HepG2 (cell line): ENCODE data around the gene ZMYND19. TPM values are rescaled to one million over a fixed set of nuclear protein-coding genes. Genes with fewer than 3 reads are reported as not detected.

Experiments used
- CBX5 ChIP-seq: sonication (generic); formaldehyde crosslinking; IDR thresholded peaks from 2 replicates; pipeline ENCODE4 v1.4.0; 2020; ENCODE audit warnings: missing genetic modification reagents, borderline replicate concordance
- ISX ChIP-seq: sonication (generic); formaldehyde crosslinking; conservative IDR thresholded peaks from 2 replicates; pipeline ENCODE4 v1.5.0; 2020; ENCODE audit warnings: missing genetic modification reagents
- NAIF1 ChIP-seq: sonication (generic); formaldehyde crosslinking; IDR thresholded peaks from 2 replicates; pipeline ENCODE4 v1.5.0; 2020; ENCODE audit warnings: mild to moderate bottlenecking, missing genetic modification reagents, borderline replicate concordance
- PAX8 ChIP-seq: sonication (generic); formaldehyde crosslinking; IDR thresholded peaks from 2 replicates; pipeline ENCODE4 v1.8.0; 2022; ENCODE audit warnings: mild to moderate bottlenecking, missing genetic modification reagents, borderline replicate concordance
- RFXANK ChIP-seq: IDR thresholded peaks from 2 replicates; pipeline ENCODE4 v1.6.1; 2016
- TAF15 ChIP-seq: fragments of 200-400 bp; formaldehyde crosslinking; IDR thresholded peaks from one replicate; pipeline ENCODE4 v1.6.1; 2018; ENCODE audit warnings: mild to moderate bottlenecking, low read depth, low read length; ENCODE audit not compliant: poor library complexity, severe bottlenecking
- TEAD2 ChIP-seq: sonication (generic); formaldehyde crosslinking; IDR thresholded peaks from 2 replicates; pipeline ENCODE4 v1.9.0; 2021; ENCODE audit warnings: missing genetic modification reagents
- THAP11 ChIP-seq: IDR thresholded peaks from 2 replicates; pipeline ENCODE4 v1.6.1; 2016; ENCODE audit warnings: missing biosample characterization, missing genetic modification reagents
- ZFP36L2 ChIP-seq: sonication (generic); formaldehyde crosslinking; IDR thresholded peaks from 2 replicates; pipeline ENCODE4 v1.4.0; 2020; ENCODE audit warnings: missing genetic modification reagents
- ZMAT3 ChIP-seq: sonication (generic); formaldehyde crosslinking; conservative IDR thresholded peaks from 2 replicates; pipeline ENCODE4 v1.7.0; 2021; ENCODE audit warnings: missing genetic modification reagents
- ZNF790 ChIP-seq: sonication (generic); formaldehyde crosslinking; IDR thresholded peaks from 2 replicates; pipeline ENCODE4 v1.8.0; 2022; ENCODE audit warnings: missing genetic modification reagents, mild to moderate bottlenecking, borderline replicate concordance
- polyA plus RNA-seq, 8 experiments: library from polyadenylated mRNA; depleted of rRNA in 3 of 8; stranded (reverse) in 7 of 8; unstranded in 1 of 8; fragments of >200 nt; fragmentation: Illumina TruSeq in 4 of 8; extraction: Trizol in 4 of 8; gene quantifications; 2 replicates each; pipeline versions ENCODE4 v1.2.1 to v1.2.3, GENCODE V29; 2011 to 2016; ENCODE audit warnings: low read depth in 4 of 8, missing spikeins in 1 of 8, mixed read lengths in 1 of 8; ENCODE audit not compliant: insufficient read depth in 1 of 8
- total RNA-seq, 5 experiments: library from RNA; depleted of rRNA; stranded (reverse); fragments of >200 nt; fragmentation: Illumina TruSeq; extraction: Trizol; gene quantifications; 2 replicates each; pipeline ENCODE4 v1.2.3, GENCODE V29; 2016; ENCODE audit warnings: low read depth in 1 of 5
- TF ChIP-seq, protein P1 (sequence below): sonication (generic); formaldehyde crosslinking; IDR thresholded peaks from 2 replicates; pipeline ENCODE4 v1.5.1; 2020; ENCODE audit warnings: mild to moderate bottlenecking, missing genetic modification reagents, moderate library complexity
- TF ChIP-seq, protein P2 (sequence below): sonication (generic); formaldehyde crosslinking; IDR thresholded peaks from 2 replicates; pipeline ENCODE4 v1.5.0; 2020; ENCODE audit warnings: missing genetic modification reagents
- TF ChIP-seq, protein P3 (sequence below): sonication (generic); formaldehyde crosslinking; conservative IDR thresholded peaks from 2 replicates; pipeline ENCODE4 v1.4.0; 2020; ENCODE audit warnings: missing genetic modification reagents
- TF ChIP-seq, protein P4 (sequence below): sonication (generic); formaldehyde crosslinking; IDR thresholded peaks from 2 replicates; pipeline ENCODE4 v1.4.0; 2020; ENCODE audit warnings: missing genetic modification reagents
- TF ChIP-seq, protein P5 (sequence below): sonication (generic); formaldehyde crosslinking; IDR thresholded peaks from 2 replicates; pipeline ENCODE4 v1.5.1; 2020; ENCODE audit warnings: missing genetic modification reagents, mild to moderate bottlenecking, borderline replicate concordance

Gene ZMYND19
- total and polyA plus RNA-seq, 2 of the 13 experiments (the other 11 are each of a cell fraction or from before 2014, with no cell fraction given), result 21.3 to 38.7 TPM

DNA sequence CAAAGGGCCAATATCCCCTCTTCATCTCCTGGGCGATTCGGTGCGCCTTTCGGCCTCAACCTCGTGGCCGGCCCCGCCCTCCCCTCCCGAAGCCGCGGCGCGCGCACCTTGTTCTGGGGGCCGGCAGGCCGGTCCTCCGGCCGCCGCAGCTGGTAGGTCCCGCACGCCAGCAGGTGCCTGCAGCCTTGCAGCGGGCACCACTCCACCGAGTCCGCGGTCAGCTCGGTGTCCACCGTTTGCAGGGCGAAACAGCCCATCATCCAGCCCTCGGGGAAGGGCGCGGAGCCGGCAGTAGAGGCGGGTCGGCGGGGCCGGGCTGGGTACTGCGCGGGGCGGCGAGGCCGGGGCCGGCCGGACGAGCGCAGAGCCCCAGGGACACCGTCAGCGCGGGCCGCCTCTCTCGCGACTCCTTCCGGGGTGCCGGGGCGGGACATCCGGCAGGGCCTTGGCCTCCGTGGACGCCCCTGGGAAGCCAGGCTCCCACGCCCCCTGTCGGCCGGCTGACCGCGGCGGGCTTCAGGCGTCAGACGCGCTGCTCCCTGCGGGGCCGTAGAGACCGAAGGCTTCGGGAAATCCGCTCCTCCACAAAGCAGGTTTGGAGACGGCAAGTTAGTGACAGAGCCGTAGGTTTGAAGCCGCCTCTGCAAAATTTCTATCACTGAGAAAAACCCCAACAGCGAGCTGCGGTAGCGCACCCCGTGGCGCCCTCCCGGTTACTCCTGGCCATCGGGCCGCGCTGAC, 11.6 kb downstream of the ZMYND19 start, which contains the start of gene DPH7 (continued):
- TF ChIP-seq NAIF1 (CRISPR knock-in tag) (no peak), ZNF790 (no peak; the same call in 1 of the 2 replicates), TEAD2 (CRISPR knock-in tag) (no peak), CBX5 (CRISPR knock-in tag) (0 out of 2 replicates have a peak, but pooled peaks have one; percentile 15), PAX8 (CRISPR knock-in tag) (no peak), ZMAT3 (CRISPR knock-in tag) (peak; percentile 24; the same call in 1 of the 2 replicates), ZFP36L2 (no peak), ISX (CRISPR knock-in tag) (no peak; the same call in 1 of the 2 replicates), THAP11 (CRISPR knock-in tag) (peak; percentile 95), RFXANK (CRISPR knock-in tag) (0 out of 2 replicates have a peak, but pooled peaks have one; percentile 60), TAF15 (no peak)
- TF ChIP-seq, protein P1, sequence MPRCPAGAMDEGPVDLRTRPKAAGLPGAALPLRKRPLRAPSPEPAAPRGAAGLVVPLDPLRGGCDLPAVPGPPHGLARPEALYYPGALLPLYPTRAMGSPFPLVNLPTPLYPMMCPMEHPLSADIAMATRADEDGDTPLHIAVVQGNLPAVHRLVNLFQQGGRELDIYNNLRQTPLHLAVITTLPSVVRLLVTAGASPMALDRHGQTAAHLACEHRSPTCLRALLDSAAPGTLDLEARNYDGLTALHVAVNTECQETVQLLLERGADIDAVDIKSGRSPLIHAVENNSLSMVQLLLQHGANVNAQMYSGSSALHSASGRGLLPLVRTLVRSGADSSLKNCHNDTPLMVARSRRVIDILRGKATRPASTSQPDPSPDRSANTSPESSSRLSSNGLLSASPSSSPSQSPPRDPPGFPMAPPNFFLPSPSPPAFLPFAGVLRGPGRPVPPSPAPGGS, result peak; percentile 83; the same call in 1 of the 2 replicates
- TF ChIP-seq, protein P2, sequence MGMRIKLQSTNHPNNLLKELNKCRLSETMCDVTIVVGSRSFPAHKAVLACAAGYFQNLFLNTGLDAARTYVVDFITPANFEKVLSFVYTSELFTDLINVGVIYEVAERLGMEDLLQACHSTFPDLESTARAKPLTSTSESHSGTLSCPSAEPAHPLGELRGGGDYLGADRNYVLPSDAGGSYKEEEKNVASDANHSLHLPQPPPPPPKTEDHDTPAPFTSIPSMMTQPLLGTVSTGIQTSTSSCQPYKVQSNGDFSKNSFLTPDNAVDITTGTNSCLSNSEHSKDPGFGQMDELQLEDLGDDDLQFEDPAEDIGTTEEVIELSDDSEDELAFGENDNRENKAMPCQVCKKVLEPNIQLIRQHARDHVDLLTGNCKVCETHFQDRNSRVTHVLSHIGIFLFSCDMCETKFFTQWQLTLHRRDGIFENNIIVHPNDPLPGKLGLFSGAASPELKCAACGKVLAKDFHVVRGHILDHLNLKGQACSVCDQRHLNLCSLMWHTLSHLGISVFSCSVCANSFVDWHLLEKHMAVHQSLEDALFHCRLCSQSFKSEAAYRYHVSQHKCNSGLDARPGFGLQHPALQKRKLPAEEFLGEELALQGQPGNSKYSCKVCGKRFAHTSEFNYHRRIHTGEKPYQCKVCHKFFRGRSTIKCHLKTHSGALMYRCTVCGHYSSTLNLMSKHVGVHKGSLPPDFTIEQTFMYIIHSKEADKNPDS (CRISPR knock-in tag), result peak; percentile 68; the same call in 1 of the 2 replicates
- TF ChIP-seq, protein P3, sequence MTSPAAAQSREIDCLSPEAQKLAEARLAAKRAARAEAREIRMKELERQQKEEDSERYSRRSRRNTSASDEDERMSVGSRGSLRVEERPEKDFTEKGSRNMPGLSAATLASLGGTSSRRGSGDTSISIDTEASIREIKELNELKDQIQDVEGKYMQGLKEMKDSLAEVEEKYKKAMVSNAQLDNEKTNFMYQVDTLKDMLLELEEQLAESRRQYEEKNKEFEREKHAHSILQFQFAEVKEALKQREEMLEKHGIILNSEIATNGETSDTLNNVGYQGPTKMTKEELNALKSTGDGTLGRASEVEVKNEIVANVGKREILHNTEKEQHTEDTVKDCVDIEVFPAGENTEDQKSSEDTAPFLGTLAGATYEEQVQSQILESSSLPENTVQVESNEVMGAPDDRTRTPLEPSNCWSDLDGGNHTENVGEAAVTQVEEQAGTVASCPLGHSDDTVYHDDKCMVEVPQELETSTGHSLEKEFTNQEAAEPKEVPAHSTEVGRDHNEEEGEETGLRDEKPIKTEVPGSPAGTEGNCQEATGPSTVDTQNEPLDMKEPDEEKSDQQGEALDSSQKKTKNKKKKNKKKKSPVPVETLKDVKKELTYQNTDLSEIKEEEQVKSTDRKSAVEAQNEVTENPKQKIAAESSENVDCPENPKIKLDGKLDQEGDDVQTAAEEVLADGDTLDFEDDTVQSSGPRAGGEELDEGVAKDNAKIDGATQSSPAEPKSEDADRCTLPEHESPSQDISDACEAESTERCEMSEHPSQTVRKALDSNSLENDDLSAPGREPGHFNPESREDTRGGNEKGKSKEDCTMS (CRISPR knock-in tag), result no peak
- TF ChIP-seq, protein P4, sequence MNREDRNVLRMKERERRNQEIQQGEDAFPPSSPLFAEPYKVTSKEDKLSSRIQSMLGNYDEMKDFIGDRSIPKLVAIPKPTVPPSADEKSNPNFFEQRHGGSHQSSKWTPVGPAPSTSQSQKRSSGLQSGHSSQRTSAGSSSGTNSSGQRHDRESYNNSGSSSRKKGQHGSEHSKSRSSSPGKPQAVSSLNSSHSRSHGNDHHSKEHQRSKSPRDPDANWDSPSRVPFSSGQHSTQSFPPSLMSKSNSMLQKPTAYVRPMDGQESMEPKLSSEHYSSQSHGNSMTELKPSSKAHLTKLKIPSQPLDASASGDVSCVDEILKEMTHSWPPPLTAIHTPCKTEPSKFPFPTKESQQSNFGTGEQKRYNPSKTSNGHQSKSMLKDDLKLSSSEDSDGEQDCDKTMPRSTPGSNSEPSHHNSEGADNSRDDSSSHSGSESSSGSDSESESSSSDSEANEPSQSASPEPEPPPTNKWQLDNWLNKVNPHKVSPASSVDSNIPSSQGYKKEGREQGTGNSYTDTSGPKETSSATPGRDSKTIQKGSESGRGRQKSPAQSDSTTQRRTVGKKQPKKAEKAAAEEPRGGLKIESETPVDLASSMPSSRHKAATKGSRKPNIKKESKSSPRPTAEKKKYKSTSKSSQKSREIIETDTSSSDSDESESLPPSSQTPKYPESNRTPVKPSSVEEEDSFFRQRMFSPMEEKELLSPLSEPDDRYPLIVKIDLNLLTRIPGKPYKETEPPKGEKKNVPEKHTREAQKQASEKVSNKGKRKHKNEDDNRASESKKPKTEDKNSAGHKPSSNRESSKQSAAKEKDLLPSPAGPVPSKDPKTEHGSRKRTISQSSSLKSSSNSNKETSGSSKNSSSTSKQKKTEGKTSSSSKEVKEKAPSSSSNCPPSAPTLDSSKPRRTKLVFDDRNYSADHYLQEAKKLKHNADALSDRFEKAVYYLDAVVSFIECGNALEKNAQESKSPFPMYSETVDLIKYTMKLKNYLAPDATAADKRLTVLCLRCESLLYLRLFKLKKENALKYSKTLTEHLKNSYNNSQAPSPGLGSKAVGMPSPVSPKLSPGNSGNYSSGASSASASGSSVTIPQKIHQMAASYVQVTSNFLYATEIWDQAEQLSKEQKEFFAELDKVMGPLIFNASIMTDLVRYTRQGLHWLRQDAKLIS (CRISPR knock-in tag), result no peak
- TF ChIP-seq, protein P5, sequence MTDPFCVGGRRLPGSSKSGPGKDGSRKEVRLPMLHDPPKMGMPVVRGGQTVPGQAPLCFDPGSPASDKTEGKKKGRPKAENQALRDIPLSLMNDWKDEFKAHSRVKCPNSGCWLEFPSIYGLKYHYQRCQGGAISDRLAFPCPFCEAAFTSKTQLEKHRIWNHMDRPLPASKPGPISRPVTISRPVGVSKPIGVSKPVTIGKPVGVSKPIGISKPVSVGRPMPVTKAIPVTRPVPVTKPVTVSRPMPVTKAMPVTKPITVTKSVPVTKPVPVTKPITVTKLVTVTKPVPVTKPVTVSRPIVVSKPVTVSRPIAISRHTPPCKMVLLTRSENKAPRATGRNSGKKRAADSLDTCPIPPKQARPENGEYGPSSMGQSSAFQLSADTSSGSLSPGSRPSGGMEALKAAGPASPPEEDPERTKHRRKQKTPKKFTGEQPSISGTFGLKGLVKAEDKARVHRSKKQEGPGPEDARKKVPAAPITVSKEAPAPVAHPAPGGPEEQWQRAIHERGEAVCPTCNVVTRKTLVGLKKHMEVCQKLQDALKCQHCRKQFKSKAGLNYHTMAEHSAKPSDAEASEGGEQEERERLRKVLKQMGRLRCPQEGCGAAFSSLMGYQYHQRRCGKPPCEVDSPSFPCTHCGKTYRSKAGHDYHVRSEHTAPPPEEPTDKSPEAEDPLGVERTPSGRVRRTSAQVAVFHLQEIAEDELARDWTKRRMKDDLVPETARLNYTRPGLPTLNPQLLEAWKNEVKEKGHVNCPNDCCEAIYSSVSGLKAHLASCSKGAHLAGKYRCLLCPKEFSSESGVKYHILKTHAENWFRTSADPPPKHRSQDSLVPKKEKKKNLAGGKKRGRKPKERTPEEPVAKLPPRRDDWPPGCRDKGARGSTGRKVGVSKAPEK (CRISPR knock-in tag), result no peak
